Measurements from ENCODE around the gene PI4K2A. TPM values are rescaled to one million over a fixed set of nuclear protein-coding genes. Genes with fewer than 3 reads are reported as not detected.

PI4K2A gene
- total RNA-seq, 1 donor from 2014 or later = 11.0 TPM

- DNase-seq (ENCODE audit: low spot score in 2 of 2) = no peak
- no peak for FAIRE-seq
Observed at GRCh38 chr10:97721871-97722780, 81.7 kb downstream of the PI4K2A start.

- DNase-seq (ENCODE audit: low spot score in 2 of 2) = no peak
- no peak for FAIRE-seq
Observed at GRCh38 chr10:97723001-97723400, 82.5 kb downstream of the PI4K2A start.

GRCh38 chr10:97724341-97724941, 84.0 kb downstream of the PI4K2A start:
- FAIRE-seq (no peak), DNase-seq (ENCODE audit: low spot score in 2 of 2) (no peak)

Other genes starting within 250 kb of the PI4K2A start
- gene RRP12, start 239.3 kb upstream of the PI4K2A start, total RNA-seq = 11.8 TPM
- gene PGAM1, start 214.5 kb upstream of the PI4K2A start, total RNA-seq = 143 TPM
- 52.6 TPM for gene EXOSC1, start 194.7 kb upstream of the PI4K2A start, total RNA-seq
- 22.0 TPM for gene ZDHHC16, start 194.5 kb upstream of the PI4K2A start, total RNA-seq
- 44.0 TPM for gene MMS19, start 142.2 kb upstream of the PI4K2A start, total RNA-seq
- gene UBTD1, start 141.7 kb upstream of the PI4K2A start, total RNA-seq = 1.6 TPM
- gene ANKRD2, start 67.9 kb upstream of the PI4K2A start, total RNA-seq = not detected
- 0.41 TPM for gene HOGA1, start 56.3 kb upstream of the PI4K2A start, total RNA-seq
- gene C10orf62, start 51.0 kb upstream of the PI4K2A start, total RNA-seq = not detected
- gene MORN4, start 7.2 kb upstream of the PI4K2A start, total RNA-seq = 35.5 TPM
- gene AVPI1, start 46.6 kb downstream of the PI4K2A start, total RNA-seq = 2.4 TPM
- 6.1 TPM for gene MARVELD1, start 73.1 kb downstream of the PI4K2A start, total RNA-seq
- gene ZFYVE27, start 96.5 kb downstream of the PI4K2A start, total RNA-seq = 45.2 TPM
- gene SFRP5, start 131.3 kb downstream of the PI4K2A start, total RNA-seq = 1.6 TPM
- gene GOLGA7B, start 209.2 kb downstream of the PI4K2A start, total RNA-seq = 17.9 TPM

All from frontal cortex (tissue), 4 donors.